NCI-H1092 treated with DMSO at 0.1 percent for 48 hours (cell line): ENCODE results near the gene IQUB.
"Not testable (repeated sequence)": the region's sequence is repeated elsewhere in the genome, so short reads cannot be mapped to it uniquely, and the experiment has no call there.

ENCODE experiments used
- DNase-seq: peaks from one replicate; lab custom pipeline; 2025; lab: John Stamatoyannopoulos, UW

Gene IQUB

DNA sequence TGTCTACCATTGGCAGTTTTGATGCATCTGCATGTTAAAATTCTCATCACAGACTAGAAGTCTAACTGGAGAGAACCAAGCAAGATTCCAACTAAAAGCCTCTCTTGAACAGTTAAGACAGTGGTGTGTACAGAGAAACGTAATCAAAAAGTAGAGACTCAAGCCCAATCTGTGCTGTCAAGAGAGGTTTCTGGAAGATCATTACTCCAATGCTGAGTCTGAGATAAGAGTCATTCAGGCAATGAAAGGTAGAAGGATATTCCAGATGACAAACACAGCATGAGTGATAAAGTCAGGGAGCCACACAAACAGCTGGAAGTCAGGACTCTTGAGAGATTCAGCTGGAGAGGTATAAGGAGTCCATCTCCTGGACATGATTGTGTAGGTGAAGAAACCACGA lies 48.7 kb downstream of the IQUB start:
- no peak for DNase-seq

DNA sequence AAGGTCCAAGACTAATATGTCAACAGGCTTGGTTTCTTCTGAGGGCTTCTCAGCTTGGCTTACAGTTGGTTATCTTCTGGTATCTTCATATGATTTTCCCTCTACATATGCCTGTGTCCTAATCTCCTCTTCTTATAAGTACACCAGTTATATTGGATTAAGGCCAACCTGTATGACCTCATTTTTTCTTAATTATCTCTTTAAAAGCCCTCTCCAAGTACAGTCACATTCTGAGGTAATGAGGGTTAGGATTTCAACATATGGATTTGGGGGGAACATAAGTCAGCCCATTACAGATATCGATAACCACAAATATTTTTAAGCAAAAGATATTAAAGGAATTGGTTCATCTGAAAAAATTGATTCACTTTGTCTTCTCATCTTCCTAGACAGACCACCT lies 49.2 kb downstream of the IQUB start:
- no peak for DNase-seq

DNA sequence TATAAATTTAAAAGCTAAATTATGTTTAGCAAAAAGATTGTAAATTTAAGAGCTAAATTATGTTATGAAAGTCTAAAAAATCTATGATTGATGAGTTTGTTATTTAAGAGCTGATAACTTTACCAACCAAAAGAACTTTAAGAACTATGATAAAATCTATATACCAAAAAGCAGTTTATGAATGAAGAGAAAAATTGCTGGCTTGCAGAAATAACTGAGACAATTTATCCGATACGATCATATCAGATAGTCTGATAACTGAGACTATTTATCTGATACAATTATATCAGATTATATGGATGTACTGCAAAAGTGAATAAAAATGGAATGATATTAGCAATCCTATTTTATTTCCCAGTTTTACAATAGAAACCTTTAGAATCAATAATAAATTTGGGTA lies 50.2 kb downstream of the IQUB start:
- no peak for DNase-seq

- no peak for DNase-seq
These were observed 54.3 kb downstream of the IQUB start for GRCh38 chr7:123480107-123480506.

DNA sequence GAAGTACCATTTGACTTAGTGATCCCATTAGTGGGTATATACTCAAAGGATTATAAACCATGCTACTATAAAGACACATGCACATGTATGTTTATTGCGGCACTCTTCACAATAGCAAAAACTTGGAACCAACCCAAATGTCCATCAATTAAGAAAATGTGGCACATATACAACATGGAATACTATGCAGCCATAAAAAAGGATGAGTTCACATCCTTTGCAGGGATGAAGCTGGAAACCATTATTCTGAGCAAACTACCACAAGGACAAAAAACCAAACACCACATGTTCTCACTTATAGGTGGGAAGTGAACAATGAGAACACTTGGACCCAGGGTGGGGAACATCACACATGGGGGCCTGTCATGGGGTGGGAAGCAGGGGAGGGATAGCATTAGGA lies 56.3 kb downstream of the IQUB start:
- DNase-seq = not testable (repeated sequence)

DNA sequence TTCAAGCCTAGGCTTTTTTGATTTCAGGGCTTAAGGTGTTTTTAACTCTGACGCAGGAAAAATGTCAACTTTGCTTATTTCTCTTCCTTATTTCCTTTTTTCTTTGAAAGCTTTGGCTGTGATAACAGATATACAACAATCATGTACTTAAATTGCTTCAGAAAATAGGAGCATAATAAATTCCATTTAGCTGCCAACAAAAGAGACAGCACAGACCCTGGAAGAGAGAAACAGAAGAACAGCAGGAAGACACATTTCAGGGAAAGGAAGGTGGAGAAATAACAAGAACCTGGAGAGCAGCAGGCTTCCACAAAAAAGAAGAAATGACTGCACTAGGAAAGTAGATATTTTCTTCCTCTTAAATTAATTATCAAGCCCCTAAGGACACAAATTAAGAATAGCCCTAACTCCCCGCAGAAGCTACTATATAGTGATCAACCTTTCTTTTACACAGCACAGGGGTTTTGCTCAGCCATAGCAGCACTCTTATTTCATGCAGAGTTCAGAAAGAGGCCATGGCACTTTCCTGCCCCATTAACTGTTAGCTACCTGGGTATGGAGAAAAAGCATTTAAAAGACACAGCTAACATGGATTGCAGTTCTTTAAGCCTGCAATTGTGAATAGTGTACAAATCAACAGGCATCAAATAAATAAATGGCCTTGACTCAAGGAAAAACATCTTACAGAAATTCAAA lies 61.5 kb downstream of the IQUB start:
- DNase-seq = no peak

- DNase-seq = no peak
These were observed 62.1 kb downstream of the IQUB start for GRCh38 chr7:123472327-123472726.

GRCh38 chr7:123468303-123468702 lies 66.1 kb downstream of the IQUB start:
- no peak for DNase-seq

GRCh38 chr7:123463890-123464289 lies 70.5 kb downstream of the IQUB start:
- DNase-seq = no peak

DNA sequence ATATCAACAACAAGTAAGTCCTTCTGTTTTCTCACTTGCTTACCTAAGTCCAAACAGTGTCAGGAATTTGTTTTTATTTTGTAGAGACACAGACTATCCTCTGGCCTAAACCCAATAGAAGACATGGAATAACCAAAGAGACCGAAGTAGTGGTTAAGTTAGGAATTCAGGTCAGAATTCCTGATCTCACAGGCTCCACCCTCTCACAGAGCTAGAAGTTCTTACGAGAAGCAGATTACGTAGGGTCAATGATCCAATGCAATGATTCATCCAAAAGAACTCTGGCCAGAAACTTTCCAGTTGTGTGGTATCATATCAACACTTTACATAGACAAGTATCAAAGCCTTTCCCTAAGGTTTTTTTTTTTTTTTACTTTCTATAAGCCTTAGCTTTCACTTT lies 73.8 kb downstream of the IQUB start:
- no peak for DNase-seq

- no peak for DNase-seq
These were observed 78.4 kb downstream of the IQUB start for GRCh38 chr7:123455965-123456470.

DNA sequence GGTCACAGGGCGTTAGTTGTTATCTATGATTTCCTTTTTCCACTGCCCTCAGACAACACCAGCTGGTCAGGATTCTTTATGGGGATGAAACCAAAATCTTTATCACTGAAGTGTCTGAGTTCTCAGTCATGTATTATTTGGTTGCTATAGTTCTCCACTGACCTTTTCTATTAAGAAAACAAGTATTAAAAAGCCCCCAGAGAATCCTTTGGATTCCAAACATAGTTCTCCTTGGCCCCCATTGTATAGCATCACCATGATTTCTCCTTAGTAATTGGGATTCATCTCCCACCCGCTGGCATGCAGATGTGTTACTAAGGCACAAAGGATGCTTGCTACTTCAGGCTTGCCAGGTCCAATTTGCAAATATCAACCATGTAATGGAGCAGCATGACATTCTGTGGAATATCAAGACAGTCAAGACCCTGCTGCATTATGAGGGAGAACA lies 94.3 kb downstream of the IQUB start:
- DNase-seq = no peak

GRCh38 chr7:123439191-123439590 lies 95.2 kb downstream of the IQUB start:
- DNase-seq = no peak

DNA sequence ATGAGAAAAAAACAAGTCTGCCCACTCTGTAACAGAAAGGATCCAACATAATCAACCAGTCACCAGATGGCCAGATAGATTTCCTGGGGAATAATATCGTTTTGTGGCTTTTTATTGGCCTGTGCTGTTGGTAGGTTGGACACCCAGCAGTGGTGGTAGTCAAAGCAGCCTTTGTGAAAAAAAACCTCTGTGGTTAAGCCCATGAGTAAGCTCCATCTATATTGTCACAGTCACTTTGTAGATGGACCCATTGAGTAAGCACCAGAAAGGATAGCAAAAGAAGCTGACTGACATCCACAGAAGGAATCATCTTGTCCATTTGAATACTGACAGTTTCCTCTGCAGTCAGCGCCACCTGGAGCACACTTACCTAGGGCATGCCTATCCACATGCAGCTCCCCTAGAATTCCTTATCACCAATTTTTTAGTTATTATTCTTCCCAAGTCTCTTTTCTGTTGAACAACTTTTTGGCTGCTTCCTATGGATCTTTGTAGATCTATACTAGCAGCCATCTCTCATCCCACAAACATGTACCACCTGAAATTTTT lies 96.9 kb downstream of the IQUB start:
- DNase-seq = no peak

GRCh38 chr7:123435080-123435700 lies 99.2 kb downstream of the IQUB start:
- DNase-seq = no peak

DNA sequence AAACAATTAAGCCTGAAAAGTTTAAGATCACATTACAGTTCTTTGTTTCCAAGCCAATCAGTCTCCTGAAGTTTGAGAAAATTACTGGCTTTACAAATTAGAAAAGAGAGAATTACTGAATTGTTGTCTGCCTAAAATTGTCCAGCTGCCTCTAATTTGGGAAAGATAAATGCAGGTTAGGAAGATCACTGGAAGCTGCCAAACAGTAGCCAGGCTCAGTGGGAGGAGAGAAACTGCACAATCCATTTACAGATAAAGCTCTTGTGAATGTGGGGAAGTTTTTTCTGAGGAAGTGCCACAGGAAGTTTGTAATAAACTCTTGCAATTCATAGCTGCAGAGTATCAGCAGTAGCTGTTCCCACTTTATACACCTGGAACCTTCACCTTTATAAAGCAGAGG lies 100.7 kb downstream of the IQUB start:
- no peak for DNase-seq

DNA sequence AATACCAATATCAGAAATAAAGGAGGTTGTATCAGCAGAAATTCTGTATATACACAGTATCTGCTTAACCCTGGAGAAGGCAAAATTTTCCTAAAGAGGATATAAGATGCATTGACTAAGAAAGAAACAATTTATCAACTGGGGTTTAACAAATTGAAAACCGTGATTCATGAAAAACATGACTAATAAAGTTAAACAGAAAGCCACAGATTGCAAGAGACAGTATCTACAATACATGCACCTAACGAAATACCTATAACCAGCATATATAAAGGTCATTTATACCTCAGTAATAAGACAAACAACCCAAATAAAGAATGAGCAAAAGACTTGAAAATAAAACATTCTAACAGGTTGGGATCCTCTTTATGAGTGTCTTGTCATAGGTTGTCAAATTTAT lies 101.8 kb downstream of the IQUB start:
- no peak for DNase-seq

DNA sequence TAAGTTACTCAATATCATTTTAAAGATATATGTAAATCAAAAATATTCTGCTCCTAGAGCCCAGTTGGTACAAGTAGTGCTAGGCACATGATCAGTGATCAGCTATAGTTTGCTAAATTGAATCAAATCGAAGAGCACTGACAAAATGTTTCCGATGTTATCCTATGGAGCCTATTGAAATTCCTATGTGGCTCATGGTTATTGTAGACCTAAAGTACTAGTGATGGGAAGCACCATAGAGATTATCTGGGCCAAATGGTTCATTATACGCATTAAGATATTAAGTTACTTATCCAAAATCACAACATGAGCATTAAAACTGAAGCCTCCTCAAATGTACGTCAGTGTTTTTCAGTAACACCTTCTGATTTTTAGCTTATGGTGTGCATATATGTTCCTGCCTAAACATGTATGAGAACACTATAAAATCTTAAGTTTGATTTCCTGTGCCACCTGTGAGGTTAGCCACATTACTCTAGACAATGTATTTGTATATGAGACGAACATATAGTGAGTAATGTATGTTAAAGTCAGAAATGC lies 103.2 kb downstream of the IQUB start:
- DNase-seq = no peak

GRCh38 chr7:123425246-123425645 lies 109.1 kb downstream of the IQUB start:
- DNase-seq = no peak

DNA sequence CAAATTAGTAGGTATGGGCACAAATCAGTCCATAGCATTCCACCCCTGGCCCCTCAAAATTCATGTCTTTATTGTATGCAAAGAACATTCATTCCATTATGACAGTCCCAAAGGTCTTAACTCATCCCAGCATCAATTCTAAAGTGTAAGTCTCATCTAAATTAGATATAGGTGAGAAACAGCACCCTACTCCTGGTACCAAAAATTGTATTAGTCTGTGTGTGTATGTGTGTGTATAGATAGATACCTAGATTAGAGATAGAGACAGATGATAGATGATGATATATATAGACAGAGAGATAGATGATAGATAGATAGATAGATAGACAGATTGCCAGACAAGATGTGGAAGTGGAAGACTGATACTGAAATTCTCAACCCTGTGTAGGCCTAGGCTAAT lies 109.9 kb downstream of the IQUB start:
- no peak for DNase-seq

GRCh38 chr7:123423622-123424021 lies 110.8 kb downstream of the IQUB start:
- no peak for DNase-seq

GRCh38 chr7:123417580-123417979 lies 116.8 kb downstream of the IQUB start:
- DNase-seq = no peak

GRCh38 chr7:123415625-123416024 lies 118.8 kb downstream of the IQUB start:
- DNase-seq = no peak
